Bronchial epithelial cell (primary cell): ENCODE measurements around the gene EPHB6. TPM values are rescaled to one million over a fixed set of nuclear protein-coding genes. Genes with fewer than 3 reads are reported as not detected.

Experiments
- DNase-seq: peaks from one replicate; pipeline ENCODE4 v3.0.0-alpha.2; 2010; ENCODE audit warnings: low read depth
- FAIRE-seq: peaks from 2 replicates; lab custom pipeline; 2011; peaks lifted over from hg19 to GRCh38; lab: Jason Lieb, UNC
- H3K27me3 ChIP-seq: 2 replicates; pipeline ENCODE4 v1.5.1; 2011; ENCODE audit warnings: low read length; ENCODE audit not compliant: control insufficient read depth, insufficient read depth
- H3K36me3 ChIP-seq: 2 replicates; pipeline ENCODE4 v1.5.1; 2011; ENCODE audit warnings: low read length; ENCODE audit not compliant: control insufficient read depth, insufficient read depth
- H3K4me3 ChIP-seq: 2 replicates; pipeline ENCODE4 v1.5.1; 2011; ENCODE audit warnings: mild to moderate bottlenecking, low read depth, low read length, control low read depth
- total RNA-seq: library from RNA; depleted of rRNA; stranded (reverse); fragments of >200 nt; gene quantifications from 2 replicates; pipeline ENCODE4 v1.2.1, GENCODE V29; 2014
- TF ChIP-seq, protein P1 (sequence below): IDR thresholded peaks from 2 replicates; pipeline ENCODE4 v1.5.1; 2011; ENCODE audit warnings: mild to moderate bottlenecking, moderate library complexity, low read length, control low read depth, inconsistent platforms; ENCODE audit not compliant: insufficient read depth, severe bottlenecking

EPHB6 gene
- total RNA-seq, 1 donor from 2014 or later, result under 0.01 TPM

DNA sequence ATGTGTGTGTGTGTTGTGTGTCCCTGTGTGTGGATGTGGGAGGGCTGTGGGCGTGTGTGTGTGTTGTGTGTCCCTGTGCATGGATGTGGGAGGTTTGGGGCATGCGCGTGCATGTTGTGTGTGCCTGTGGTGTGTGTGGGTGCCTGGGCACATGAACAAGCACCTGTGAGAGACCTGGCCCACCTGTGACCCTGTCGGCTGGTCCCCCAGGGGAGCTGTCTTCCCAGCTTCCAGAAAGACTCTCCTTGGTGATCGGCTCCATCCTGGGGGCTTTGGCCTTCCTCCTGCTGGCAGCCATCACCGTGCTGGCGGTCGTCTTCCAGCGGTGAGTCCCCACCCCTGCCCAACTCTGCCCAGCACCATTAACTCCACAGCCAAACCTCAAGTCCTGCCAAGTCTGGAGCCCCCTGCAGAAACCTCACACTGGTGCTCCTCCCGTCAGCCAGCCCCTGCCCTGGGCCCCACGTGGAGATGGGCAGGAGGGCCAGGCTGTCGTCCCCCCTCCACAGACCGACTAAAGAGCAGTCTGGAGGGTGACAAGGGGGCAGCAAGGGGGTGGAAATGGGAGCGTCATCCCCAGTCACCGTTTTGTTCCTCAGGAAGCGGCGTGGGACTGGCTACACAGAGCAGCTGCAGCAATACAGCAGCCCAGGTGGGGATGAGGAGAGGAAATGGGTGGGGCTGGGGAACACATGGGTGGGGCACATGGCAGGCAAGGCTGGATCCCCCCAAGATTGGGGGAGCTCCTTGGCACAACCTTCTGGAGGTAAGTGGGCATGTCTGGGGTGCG is 12.7 kb downstream of the EPHB6 start:
- FAIRE-seq, result peak; percentile 90
- H3K27me3 ChIP-seq, result no peaks in the 10 kb centered on the region
- TF ChIP-seq, protein P1, sequence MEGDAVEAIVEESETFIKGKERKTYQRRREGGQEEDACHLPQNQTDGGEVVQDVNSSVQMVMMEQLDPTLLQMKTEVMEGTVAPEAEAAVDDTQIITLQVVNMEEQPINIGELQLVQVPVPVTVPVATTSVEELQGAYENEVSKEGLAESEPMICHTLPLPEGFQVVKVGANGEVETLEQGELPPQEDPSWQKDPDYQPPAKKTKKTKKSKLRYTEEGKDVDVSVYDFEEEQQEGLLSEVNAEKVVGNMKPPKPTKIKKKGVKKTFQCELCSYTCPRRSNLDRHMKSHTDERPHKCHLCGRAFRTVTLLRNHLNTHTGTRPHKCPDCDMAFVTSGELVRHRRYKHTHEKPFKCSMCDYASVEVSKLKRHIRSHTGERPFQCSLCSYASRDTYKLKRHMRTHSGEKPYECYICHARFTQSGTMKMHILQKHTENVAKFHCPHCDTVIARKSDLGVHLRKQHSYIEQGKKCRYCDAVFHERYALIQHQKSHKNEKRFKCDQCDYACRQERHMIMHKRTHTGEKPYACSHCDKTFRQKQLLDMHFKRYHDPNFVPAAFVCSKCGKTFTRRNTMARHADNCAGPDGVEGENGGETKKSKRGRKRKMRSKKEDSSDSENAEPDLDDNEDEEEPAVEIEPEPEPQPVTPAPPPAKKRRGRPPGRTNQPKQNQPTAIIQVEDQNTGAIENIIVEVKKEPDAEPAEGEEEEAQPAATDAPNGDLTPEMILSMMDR, result no peak
- no peak for DNase-seq
- H3K4me3 ChIP-seq, result no peak overlapping the region
- peaks cover 1% of the 10 kb centered on the region for H3K36me3 ChIP-seq

DNA sequence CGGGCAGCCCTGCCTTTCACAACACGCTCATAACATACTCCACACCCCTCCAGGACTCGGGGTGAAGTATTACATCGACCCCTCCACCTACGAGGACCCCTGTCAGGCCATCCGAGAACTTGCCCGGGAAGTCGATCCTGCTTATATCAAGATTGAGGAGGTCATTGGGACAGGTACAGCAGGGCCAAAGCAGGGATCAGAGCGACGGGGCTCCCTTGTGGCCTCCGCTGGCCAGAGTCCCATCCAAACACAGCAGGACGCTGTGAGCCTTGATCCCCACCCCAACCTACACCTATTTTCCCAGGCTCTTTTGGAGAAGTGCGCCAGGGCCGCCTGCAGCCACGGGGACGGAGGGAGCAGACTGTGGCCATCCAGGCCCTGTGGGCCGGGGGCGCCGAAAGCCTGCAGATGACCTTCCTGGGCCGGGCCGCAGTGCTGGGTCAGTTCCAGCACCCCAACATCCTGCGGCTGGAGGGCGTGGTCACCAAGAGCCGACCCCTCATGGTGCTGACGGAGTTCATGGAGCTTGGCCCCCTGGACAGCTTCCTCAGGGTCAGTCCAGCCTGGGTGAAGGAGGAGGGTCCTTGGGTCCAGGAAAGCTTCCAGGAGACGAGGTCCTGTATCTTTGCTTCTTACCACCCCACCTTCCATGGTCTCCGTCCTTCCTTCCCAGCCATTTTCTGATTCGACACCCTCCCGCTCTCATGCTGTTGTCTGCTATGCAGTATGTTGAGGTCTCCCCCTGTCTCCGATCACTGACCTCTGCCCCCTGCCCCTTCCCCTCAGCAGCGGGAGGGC is 13.5 kb downstream of the EPHB6 start:
- TF ChIP-seq, protein P1, result no peak
- DNase-seq (no peak), FAIRE-seq (no peak)
- Histone ChIP-seq H3K4me3 (no peak overlapping the region), H3K36me3 (peaks cover 1% of the 10 kb centered on the region), H3K27me3 (no peaks in the 10 kb centered on the region)

DNA sequence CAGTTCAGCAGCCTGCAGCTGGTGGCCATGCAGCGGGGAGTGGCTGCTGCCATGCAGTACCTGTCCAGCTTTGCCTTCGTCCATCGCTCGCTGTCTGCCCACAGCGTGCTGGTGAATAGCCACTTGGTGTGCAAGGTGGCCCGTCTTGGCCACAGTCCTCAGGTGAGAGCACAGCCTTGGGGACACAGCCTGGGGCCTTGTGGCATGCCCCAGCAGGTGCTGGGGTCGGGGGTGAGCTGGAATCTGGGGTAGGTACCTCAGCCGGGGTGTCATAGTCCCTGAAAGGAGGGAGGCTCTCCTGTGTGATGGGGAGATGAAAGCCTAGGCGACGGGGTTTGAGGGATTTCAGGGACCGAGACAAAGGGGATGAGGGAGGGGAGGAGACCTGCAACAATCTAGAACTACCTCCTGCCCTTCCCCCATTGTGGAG is 14.1 kb downstream of the EPHB6 start:
- FAIRE-seq, result peak; percentile 40
- Histone ChIP-seq H3K36me3 (peaks cover 1% of the 10 kb centered on the region), H3K27me3 (no peaks in the 10 kb centered on the region), H3K4me3 (no peak overlapping the region)
- TF ChIP-seq, protein P1, result no peak
- no peak for DNase-seq

DNA sequence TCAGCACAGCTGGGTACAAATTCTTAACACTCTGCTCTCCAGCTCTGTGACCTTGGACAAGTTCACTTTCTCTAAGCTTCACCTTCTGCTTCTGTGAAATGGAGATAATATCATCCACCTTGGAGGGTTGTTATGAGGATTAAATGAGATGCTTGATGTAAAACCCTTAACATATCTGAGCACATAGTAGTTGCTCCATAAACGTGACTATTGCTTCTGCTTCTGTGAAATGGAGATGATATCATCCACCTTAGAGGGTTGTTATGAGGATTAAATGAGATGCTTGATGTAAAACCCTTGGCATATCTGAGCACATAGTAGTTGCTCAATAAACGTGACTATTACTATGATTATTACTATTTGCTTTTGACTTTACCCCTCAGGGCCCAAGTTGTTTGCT is 14.6 kb downstream of the EPHB6 start:
- no peaks in the 10 kb centered on the region for H3K27me3 ChIP-seq
- TF ChIP-seq, protein P1, result no peak
- DNase-seq, result no peak
- H3K36me3 ChIP-seq, result peaks cover 1% of the 10 kb centered on the region
- FAIRE-seq, result no peak
- no peak overlapping the region for H3K4me3 ChIP-seq

DNA sequence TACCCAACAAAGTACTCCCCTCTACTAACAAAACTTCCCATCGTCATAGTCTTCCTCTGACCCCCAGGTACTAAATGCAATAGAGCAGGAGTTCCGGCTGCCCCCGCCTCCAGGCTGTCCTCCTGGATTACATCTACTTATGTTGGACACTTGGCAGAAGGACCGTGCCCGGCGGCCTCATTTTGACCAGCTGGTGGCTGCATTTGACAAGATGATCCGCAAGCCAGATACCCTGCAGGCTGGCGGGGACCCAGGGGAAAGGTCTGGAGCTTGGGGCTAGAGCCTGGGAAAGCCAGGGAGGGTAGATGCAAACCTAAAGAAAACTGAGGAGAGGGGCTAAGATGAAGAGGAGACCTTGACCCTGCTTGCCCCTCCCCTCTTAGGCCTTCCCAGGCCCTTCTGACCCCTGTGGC is 15.3 kb downstream of the EPHB6 start:
- DNase-seq, result no peak
- H3K36me3 ChIP-seq, result peaks cover 1% of the 10 kb centered on the region

More for the DNA sequence above, 15.3 kb downstream of the EPHB6 start:
- FAIRE-seq, result no peak
- no peaks in the 10 kb centered on the region for H3K27me3 ChIP-seq
- no peak overlapping the region for H3K4me3 ChIP-seq
- TF ChIP-seq, protein P1, result no peak
